G401 (cell line): ENCODE measurements around the gene EGFL6. TPM values are rescaled to one million over a fixed set of nuclear protein-coding genes. Genes with fewer than 3 reads are reported as not detected.
"Not testable (repeated sequence)": the region's sequence is repeated elsewhere in the genome, so short reads cannot be mapped to it uniquely, and the experiment has no call there.

Experiments used
- DNase-seq: peaks from one replicate; pipeline ENCODE4 v3.0.0-alpha.2; 2015; ENCODE audit warnings: low spot score
- in situ Hi-C: cut with HindIII; loops from 2 replicates; pipeline ENCODE4 v1.10.0; 2016; ENCODE audit warnings: low sequenced_read_pairs, mixed read lengths
- total RNA-seq: library from RNA; depleted of rRNA; stranded (reverse); fragments of >200 nt; shearing (Covaris generic); gene quantifications from 2 replicates; pipeline ENCODE4 v1.2.3, GENCODE V29; 2014

The EGFL6 gene
- total RNA-seq, 1 experiment from 2014 or later = 9.5 TPM

GRCh38 chrX:13587786-13588477 is 18.5 kb downstream of the EGFL6 start:
- DNase-seq = no peak
- in situ Hi-C loops = no loop called here

DNA sequence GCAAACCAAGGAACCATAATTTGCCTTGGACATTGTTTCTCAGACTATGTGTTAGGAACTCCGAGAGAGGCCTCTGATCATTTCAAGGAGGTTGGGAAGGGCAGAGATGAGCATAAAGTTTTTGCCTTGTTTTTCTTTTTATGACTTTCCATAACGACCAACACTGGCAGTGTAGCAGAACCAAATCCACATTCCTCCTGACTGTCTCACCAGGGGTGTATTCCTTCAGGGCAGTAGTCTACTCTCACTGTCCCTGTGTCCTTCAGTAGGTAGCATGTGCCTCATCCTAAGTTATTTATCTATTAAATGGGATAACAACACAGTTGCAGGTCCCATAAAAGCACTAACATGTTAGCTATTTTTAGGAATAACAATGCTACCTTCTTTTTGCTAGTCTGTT is 20.8 kb downstream of the EGFL6 start:
- in situ Hi-C loops = no loop called here
- no peak for DNase-seq

DNA sequence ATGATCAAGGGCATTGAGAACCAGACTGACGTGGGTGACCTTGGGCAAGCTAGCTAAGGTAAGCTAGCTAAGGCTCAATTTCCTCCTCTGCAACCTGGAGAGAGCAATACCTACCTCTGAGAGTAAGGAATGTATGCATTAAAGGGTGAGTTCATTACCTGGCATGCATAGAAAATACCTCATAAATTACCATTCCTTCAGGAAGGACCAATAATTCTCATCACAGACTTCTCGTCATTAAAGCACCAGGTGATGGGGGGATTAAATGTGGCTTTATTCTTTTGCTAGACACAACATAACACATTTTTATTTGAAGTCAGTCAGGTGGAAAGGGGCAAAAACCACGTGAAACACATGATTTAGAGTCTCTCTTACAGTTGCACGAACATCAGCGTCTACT is 21.5 kb downstream of the EGFL6 start:
- in situ Hi-C loops = no loop called here
- no peak for DNase-seq

DNA sequence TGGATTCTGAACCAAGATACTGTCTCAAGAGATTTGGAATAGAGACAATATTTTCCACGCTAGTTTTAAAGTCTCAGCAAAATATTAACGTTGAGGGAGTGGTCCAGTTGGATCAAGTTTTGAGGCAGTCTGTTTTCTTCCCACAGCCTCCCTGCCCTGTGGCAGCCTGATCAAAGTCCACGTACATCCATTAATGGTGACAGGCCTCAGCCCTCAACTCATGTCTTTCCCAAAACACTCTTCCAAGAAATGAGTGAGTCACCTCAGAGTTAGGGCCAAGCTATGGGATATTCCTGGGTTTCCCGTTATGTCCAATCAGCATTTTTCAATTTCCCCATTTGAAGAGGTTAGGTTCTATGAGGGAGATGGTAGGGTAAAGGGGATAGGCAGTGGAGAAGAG is 28.5 kb downstream of the EGFL6 start:
- in situ Hi-C loops = no loop called here
- DNase-seq = no peak

DNA sequence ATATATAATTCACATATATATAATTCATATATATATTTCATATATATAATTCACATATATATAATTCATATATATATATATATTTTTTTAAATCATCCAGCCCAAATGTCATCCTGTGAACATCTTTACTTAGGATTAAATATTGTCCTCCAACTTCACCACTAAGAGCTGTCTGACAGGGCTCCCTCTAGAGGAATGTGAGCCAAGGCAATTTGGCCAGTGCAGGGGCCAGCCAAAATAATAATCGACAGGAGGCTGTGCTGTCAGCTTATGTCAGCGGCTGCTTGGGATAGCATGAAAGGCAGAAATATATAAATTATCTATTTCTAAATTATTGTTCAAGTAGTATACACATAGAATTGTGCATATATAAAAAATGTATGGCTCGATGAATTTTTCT is 29.5 kb downstream of the EGFL6 start:
- DNase-seq = no peak
- in situ Hi-C loops = no loop called here

DNA sequence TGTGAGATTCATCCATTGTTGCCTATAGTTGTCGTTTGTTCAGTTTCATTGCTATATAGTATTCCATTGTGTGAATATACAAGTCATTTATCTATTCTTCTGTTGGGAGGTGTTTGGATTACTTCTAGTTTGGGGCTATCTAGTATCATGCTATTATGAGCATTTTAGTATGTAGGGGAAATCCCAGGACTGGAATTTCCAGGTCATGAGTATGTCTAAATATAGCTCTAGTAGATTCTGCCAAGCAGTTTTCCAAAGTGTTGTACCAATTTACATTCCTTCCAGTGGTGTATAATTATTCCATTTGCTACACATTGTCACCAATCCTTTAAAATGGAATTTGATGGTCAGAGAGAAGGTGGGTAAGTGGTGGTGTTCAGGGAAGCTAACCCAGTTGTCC is 30.1 kb downstream of the EGFL6 start:
- no peak for DNase-seq
- in situ Hi-C loops = no loop called here

- no peak for DNase-seq
- in situ Hi-C loops = no loop called here
These were observed 36.2 kb downstream of the EGFL6 start for GRCh38 chrX:13605611-13606010.

DNA sequence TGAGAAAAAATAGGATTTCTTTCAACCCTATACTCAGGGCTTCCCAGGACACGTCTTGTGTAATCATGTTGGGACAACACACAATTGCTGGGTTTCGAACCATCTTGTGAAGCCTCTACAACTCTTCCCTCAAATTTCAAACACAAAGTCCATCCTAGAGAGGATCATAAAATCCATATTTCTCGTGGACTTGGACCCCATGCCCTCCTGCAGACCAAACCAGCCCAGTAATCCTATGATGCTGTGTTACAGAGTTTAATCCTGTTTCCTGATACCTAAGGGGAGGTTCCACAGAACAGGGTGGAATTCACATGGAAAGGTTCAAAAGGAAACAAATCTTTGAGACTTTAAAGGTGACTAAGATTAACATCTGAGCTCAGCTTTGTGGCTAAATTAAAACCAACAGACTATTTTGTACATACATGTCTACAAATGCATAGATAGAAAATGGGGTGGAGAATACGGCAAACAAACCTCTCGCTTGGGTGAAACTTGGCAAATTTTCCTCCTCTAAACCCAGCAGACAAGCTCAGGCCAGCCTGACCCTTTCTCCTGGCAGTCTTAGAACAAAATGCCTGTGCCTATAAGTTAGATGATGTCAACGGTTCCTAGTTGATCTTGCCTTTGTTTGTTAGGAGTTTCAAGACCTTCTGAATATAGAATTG is 38.1 kb downstream of the EGFL6 start:
- DNase-seq = no peak
- in situ Hi-C loops = no loop called here

- in situ Hi-C loops = no loop called here
- no peak for DNase-seq
These were observed 38.6 kb downstream of the EGFL6 start for GRCh38 chrX:13607996-13608365.

- DNase-seq = no peak
- in situ Hi-C loops = no loop called here
These were observed 44.8 kb downstream of the EGFL6 start for GRCh38 chrX:13614154-13614553.

- no peak for DNase-seq
- in situ Hi-C loops = no loop called here
These were observed 50.8 kb downstream of the EGFL6 start for GRCh38 chrX:13620207-13620606.

- in situ Hi-C loops = no loop called here
- DNase-seq = no peak
These were observed 53.1 kb downstream of the EGFL6 start for GRCh38 chrX:13622401-13622964.

GRCh38 chrX:13627306-13627705 is 57.9 kb downstream of the EGFL6 start:
- in situ Hi-C loops = no loop called here

GRCh38 chrX:13637224-13637623 is 67.8 kb downstream of the EGFL6 start:
- in situ Hi-C loops, DNase-seq: not testable (repeated sequence)

More at GRCh38 chrX:13627306-13627705, 57.9 kb downstream of the EGFL6 start:
- no peak for DNase-seq

- no peak for DNase-seq
- in situ Hi-C loops = no loop called here
These were observed 68.6 kb downstream of the EGFL6 start for GRCh38 chrX:13638021-13638420.

DNA sequence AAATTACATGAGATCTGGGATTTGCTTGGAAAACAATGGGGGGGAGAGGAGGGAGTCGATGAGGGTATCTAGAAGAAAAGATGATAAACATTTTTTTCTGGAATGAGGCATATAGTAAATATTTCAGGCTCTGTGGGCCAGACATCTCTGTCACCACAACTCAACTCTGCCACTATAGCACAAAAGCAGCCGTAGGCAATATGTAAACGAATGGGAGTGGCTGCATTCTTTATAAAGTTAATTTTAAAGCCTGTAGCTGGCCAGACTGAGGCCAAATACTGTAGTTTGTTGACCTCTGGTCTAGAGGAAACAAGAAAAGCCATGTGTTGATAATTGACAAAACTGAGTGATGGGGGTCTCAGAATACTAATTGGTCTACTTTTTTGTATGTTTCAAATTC is 69.4 kb downstream of the EGFL6 start:
- in situ Hi-C loops = no loop called here
- DNase-seq = no peak

DNA sequence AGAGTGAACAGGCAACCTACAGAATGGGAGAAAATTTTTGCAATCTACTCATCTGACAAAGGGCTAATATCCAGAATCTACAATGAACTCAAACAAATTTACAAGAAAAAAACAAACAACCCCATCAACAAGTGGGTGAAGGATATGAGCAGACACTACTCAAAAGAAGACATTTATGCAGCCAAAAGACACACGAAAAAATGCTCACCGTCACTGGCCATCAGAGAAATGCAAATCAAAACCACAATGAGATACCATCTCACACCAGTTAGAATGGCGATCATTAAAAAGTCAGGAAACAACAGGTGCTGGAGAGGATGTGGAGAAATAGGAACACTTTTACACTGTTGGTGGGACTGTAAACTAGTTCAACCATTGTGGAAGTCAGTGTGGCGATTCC is 72.3 kb downstream of the EGFL6 start:
- DNase-seq, in situ Hi-C loops: not testable (repeated sequence)

DNA sequence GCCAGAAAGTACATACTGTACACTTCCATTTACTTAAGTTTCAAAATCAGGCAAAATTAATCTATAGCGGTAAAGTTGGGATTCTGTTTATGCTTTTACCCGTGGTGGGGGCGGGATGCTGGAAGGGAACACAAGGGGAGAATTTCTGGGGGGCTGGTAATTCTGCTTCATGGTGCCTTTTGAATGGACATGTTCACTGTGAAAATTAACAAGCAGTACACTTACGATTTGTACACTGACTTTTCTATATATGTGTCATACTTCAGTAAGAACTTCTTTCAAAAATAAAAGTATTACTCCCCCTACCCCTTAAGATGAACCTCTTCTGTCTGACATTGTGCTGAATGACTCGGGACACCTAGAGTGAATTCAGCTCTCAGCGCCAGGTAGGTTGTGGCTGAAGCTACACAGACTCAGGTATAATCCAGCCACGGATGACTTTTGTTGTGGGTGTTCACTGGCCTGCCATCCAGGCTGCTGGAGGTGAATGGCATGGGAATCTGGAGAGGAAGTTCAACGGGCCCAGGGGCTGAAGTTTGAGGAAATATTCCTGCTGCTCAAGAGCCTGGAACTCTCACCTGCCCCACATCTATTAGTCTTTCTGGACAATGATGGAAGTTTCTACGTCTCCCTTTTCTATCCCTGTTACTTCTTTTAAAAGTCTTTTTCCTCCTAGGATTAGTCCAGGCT is 76.2 kb downstream of the EGFL6 start:
- no peak for DNase-seq
- in situ Hi-C loops = no loop called here

DNA sequence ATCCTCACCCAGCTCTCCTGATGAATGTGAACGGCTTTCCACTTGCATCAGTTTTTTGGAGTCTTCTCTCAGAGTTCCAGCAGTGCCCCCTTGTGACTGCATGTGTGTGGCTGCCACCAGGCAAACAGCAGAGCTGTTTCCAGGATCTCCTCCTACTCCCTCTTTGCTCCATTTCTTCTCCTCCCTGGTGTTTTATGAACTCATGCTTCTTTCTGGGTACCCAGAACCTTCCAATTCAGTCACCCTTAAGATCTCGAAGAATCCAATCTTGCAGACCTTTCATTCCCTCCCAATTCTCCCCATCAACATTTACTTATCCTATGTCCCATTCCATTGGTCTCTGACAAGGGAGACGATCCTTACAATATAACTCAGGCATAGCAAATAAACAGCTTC is 76.8 kb downstream of the EGFL6 start:
- in situ Hi-C loops = no loop called here
- DNase-seq = peak; percentile 37

- DNase-seq = no peak
- in situ Hi-C loops = no loop called here
These were observed 78.4 kb downstream of the EGFL6 start for GRCh38 chrX:13647709-13648212.
